Type B pancreatic cell (in vitro differentiated cells): ENCODE measurements around the gene FASTK. TPM values are rescaled to one million over a fixed set of nuclear protein-coding genes. Genes with fewer than 3 reads are reported as not detected.

Experiments
- DNase-seq: peaks from one replicate; pipeline ENCODE4 v3.0.0; 2021; ENCODE audit warnings: mixed read lengths; ENCODE audit not compliant: unreplicated experiment; ENCODE audit errors: extremely low spot score
- H3K27ac Mint-ChIP-seq: 2 replicates; pipeline ENCODE4 v1.8.0; 2021; ENCODE audit warnings: mild to moderate bottlenecking, mixed read lengths
- H3K27me3 Mint-ChIP-seq: 2 replicates; pipeline ENCODE4 v1.8.0; 2021; ENCODE audit warnings: mixed read lengths
- H3K36me3 Mint-ChIP-seq: 2 replicates; pipeline ENCODE4 v1.8.0; 2021; ENCODE audit warnings: mixed read lengths
- H3K4me1 Mint-ChIP-seq: one replicate; pipeline ENCODE4 v1.8.0; 2021; ENCODE audit warnings: mixed read lengths; ENCODE audit not compliant: unreplicated experiment
- H3K4me3 Mint-ChIP-seq: 2 replicates; pipeline ENCODE4 v1.8.0; 2021; ENCODE audit warnings: mild to moderate bottlenecking, mixed read lengths
- H3K9me3 Mint-ChIP-seq: 2 replicates; pipeline ENCODE4 v1.8.0; 2021; ENCODE audit warnings: mixed read lengths
- CTCF ChIP-seq: fragments of 200-600 bp; sonication (generic); conservative IDR thresholded peaks from 2 replicates; pipeline ENCODE4 v1.5.0; 2021; ENCODE audit warnings: antibody characterized with exemption, mild to moderate bottlenecking
- total RNA-seq: library from RNA; stranded (reverse); gene quantifications from 2 replicates; pipeline ENCODE4 v1.2.1, GENCODE V29; 2021; ENCODE audit warnings: low replicate concordance

The FASTK gene
- total RNA-seq, 1 donor from 2014 or later = 100 TPM

- Mint-ChIP-seq H3K9me3 (no peaks in the 10 kb centered on the region), H3K4me3 (peak overlapping the region; percentile 85), H3K27ac (peak overlapping the region; percentile 26), H3K36me3 (no peaks in the 10 kb centered on the region), H3K27me3 (no peaks in the 10 kb centered on the region), H3K4me1 (peaks cover 31% of the 10 kb centered on the region)
- TF ChIP-seq CTCF = no peak
- no peak for DNase-seq
Observed at GRCh38 chr7:151083824-151084160, 3.2 kb upstream of the FASTK start.

- H3K27me3 Mint-ChIP-seq = no peaks in the 10 kb centered on the region
- H3K4me1 Mint-ChIP-seq = peaks cover 31% of the 10 kb centered on the region
- no peaks in the 10 kb centered on the region for H3K36me3 Mint-ChIP-seq
- no peaks in the 10 kb centered on the region for H3K9me3 Mint-ChIP-seq
- H3K4me3 Mint-ChIP-seq = peak within 1 kb of the TSS; percentile 93
- peak; percentile 84 for DNase-seq
- no peak for TF ChIP-seq CTCF
- H3K27ac Mint-ChIP-seq = peak within 1 kb of the TSS; percentile 85
Observed at GRCh38 chr7:151083071-151083823, 2.6 kb upstream of the FASTK start, which contains the start of gene TMUB1. Gene TMUB1, minus strand, starts transcription at chr7:151083493. Its CDS starts 930 bp downstream, at chr7:151082563.

GRCh38 chr7:151082141-151083070 is 1.8 kb upstream of the FASTK start:
- Mint-ChIP-seq H3K4me1 (peaks cover 32% of the 10 kb centered on the region), H3K9me3 (no peaks in the 10 kb centered on the region), H3K27me3 (no peaks in the 10 kb centered on the region), H3K4me3 (peak overlapping the region; percentile 93), H3K27ac (peak overlapping the region; percentile 85), H3K36me3 (no peaks in the 10 kb centered on the region)
- TF ChIP-seq CTCF = no peak
- DNase-seq = no peak

GRCh38 chr7:151081170-151082101 is 827 bp upstream of the FASTK start:
- H3K4me1 Mint-ChIP-seq = peaks cover 32% of the 10 kb centered on the region
- no peak for DNase-seq
- H3K27me3 Mint-ChIP-seq = no peaks in the 10 kb centered on the region
- no peaks in the 10 kb centered on the region for H3K36me3 Mint-ChIP-seq
- H3K4me3 Mint-ChIP-seq = peak overlapping the region; percentile 96
- TF ChIP-seq CTCF = no peak
- no peaks in the 10 kb centered on the region for H3K9me3 Mint-ChIP-seq
- H3K27ac Mint-ChIP-seq = peak overlapping the region; percentile 43

- peak overlapping the region; percentile 95 for H3K27ac Mint-ChIP-seq
- H3K4me3 Mint-ChIP-seq = peak overlapping the region; percentile 96
- DNase-seq = no peak
- H3K27me3 Mint-ChIP-seq = no peaks in the 10 kb centered on the region
- H3K36me3 Mint-ChIP-seq = no peaks in the 10 kb centered on the region
- peaks cover 24% of the 10 kb centered on the region for H3K4me1 Mint-ChIP-seq
- no peak for TF ChIP-seq CTCF
- H3K9me3 Mint-ChIP-seq = no peaks in the 10 kb centered on the region
Observed at GRCh38 chr7:151080067-151080521, 515 bp downstream of the FASTK start.
